K562 (cell line): ENCODE results near the gene CAMSAP2. TPM values are rescaled to one million over a fixed set of nuclear protein-coding genes. Genes with fewer than 3 reads are reported as not detected.
A peak's percentile ranks its signal among the peaks of the same experiment; 100 is the strongest.

Experiments used
- ATAC-seq: fragments of 200-7000 bp; cut with Tn5 transposase; 3 replicates; pipeline ENCODE4 v1.9.1; 2020; ENCODE audit warnings: moderate library complexity
- BruUV-seq: library from RNA; stranded (reverse); fragments of 400-500 nt; replicated peaks from 2 replicates; lab custom pipeline; 2021; lab: Mats Ljungman, UMichigan
- CTCF ChIA-PET: fragments of 300-600 bp; formaldehyde crosslinking; extraction: SDS; loops from one replicate; lab custom pipeline; 2021; ENCODE audit warnings: low intra/inter-chr PET ratio; lab: Yijun Ruan, JAX
- POLR2A ChIA-PET: fragments of 300-600, 350-650 bp; sonication (Branson Sonifier 250); formaldehyde crosslinking; extraction: SDS; loops from one replicate; lab custom pipeline; 2021; ENCODE audit warnings: antibody characterized with exemption, inconsistent platforms; lab: Yijun Ruan, JAX
- DNase-seq, 4 experiments: peaks; one replicate each; pipeline versions ENCODE4 v3.0.0 to v3.0.0-alpha.2; 2011 to 2018; ENCODE audit warnings: low spot score in 3 of 4, mixed read lengths in 3 of 4; ENCODE audit errors: extremely low read depth in 1 of 4
- FAIRE-seq: peaks from 2 replicates; lab custom pipeline; 2011; peaks lifted over from hg19 to GRCh38; lab: Jason Lieb, UNC
- H2AFZ ChIP-seq: 2 replicates; pipeline ENCODE4 v1.6.0; 2011; ENCODE audit warnings: low read depth, low read length, control low read depth, inconsistent platforms
- H3K27ac ChIP-seq: fragments of 200-600 bp; 3 replicates; pipeline ENCODE4 v1.8.0; 2011; ENCODE audit warnings: low read depth, mild to moderate bottlenecking, control low read depth, inconsistent platforms, low read length, moderate library complexity, mixed read lengths; ENCODE audit errors: extremely low read depth
- H3K27me3 ChIP-seq, 2 experiments: fragments of 300-600 bp in 1 of 2; 2 replicates in 1 of 2; 3 replicates in 1 of 2; pipeline versions ENCODE4 v1.6.0 to v1.8.0; 2011; ENCODE audit warnings: inconsistent platforms in 2 of 2, low read length in 2 of 2, mild to moderate bottlenecking in 1 of 2, mixed read lengths in 1 of 2, moderate library complexity in 1 of 2; ENCODE audit not compliant: control insufficient read depth in 2 of 2, insufficient read depth in 2 of 2
- H3K36me3 ChIP-seq: fragments of 300-600 bp; 3 replicates; pipeline ENCODE4 v1.8.0; 2011; ENCODE audit warnings: mild to moderate bottlenecking, low read length, inconsistent platforms; ENCODE audit not compliant: control insufficient read depth, insufficient read depth
- H3K4me1 ChIP-seq, 2 experiments: fragments of 200-600 bp in 1 of 2; replicated peaks in 1 of 2; 2 replicates in 1 of 2; 3 replicates in 1 of 2; pipeline versions ENCODE4 v1.5.1 to v1.8.0; 2011; ENCODE audit warnings: inconsistent platforms in 2 of 2, low read length in 2 of 2, mild to moderate bottlenecking in 1 of 2, mixed read lengths in 1 of 2, moderate library complexity in 1 of 2; ENCODE audit not compliant: control insufficient read depth in 2 of 2, insufficient read depth in 2 of 2
- H3K4me2 ChIP-seq: 2 replicates; pipeline ENCODE4 v1.6.1; 2011; ENCODE audit warnings: low read length, control low read depth, inconsistent platforms, mixed read lengths; ENCODE audit not compliant: insufficient read depth
- H3K4me3 ChIP-seq: fragments of 200-600 bp; sonication (generic), shearing (Covaris generic); 2 replicates; pipeline ENCODE4 v1.5.1; 2016; ENCODE audit warnings: control low read depth, inconsistent platforms
- H3K79me2 ChIP-seq: fragments of 200-600 bp; 3 replicates; pipeline ENCODE4 v1.8.0; 2011; ENCODE audit warnings: low read length, inconsistent platforms; ENCODE audit not compliant: control insufficient read depth, insufficient read depth
- H3K9ac ChIP-seq, 2 experiments: 2 replicates each; pipeline versions ENCODE4 v1.6.0 to v1.6.1; 2011; ENCODE audit warnings: low read depth in 2 of 2, low read length in 2 of 2, control low read depth in 1 of 2, inconsistent platforms in 1 of 2, mild to moderate bottlenecking in 1 of 2, mixed read lengths in 1 of 2; ENCODE audit not compliant: insufficient read depth in 1 of 2
- H3K9me1 ChIP-seq: one replicate; pipeline ENCODE4 v1.6.0; 2011; ENCODE audit warnings: inconsistent platforms, mild to moderate bottlenecking, low read length, moderate library complexity; ENCODE audit not compliant: control insufficient read depth, insufficient read depth
- H3K9me3 ChIP-seq: replicated peaks from 2 replicates; pipeline ENCODE4 v1.5.1; 2011; ENCODE audit warnings: low read depth, low read length, inconsistent platforms; ENCODE audit not compliant: control insufficient read depth, insufficient read depth
- H4K20me1 ChIP-seq: replicated peaks from 2 replicates; pipeline ENCODE4 v1.6.1; 2011; ENCODE audit warnings: low read length, inconsistent platforms, mixed read lengths; ENCODE audit not compliant: control insufficient read depth, insufficient read depth
- BCOR ChIP-seq: fragments of 450-650 bp; IDR thresholded peaks from 2 replicates; pipeline ENCODE4 v1.6.1; 2016
- ESRRB ChIP-seq: fragments of 250-450 bp; sonication (Bioruptor Pico); IDR thresholded peaks from 2 replicates; pipeline ENCODE4 v1.5.0; 2020; ENCODE audit warnings: mild to moderate bottlenecking, moderate library complexity, borderline replicate concordance
- MED1 ChIP-seq: sonication (generic); formaldehyde crosslinking; IDR thresholded peaks from 2 replicates; pipeline ENCODE4 v1.8.1; 2023; ENCODE audit warnings: missing genetic modification reagents, borderline replicate concordance
- NCOA2 ChIP-seq, 2 experiments: fragments of 450-650 bp; IDR thresholded peaks; 2 replicates each; pipeline ENCODE4 v1.6.1; 2018; ENCODE audit warnings: mild to moderate bottlenecking in 2 of 2, moderate library complexity in 1 of 2; ENCODE audit not compliant: partially characterized antibody in 2 of 2
- PHB2 ChIP-seq: fragments of 450-650 bp; IDR thresholded peaks from 2 replicates; pipeline ENCODE4 v1.6.1; 2017; ENCODE audit warnings: low read depth
- RNF2 ChIP-seq: sonication (generic); IDR thresholded peaks from 2 replicates; pipeline ENCODE4 v1.6.1; 2016
- ZNF282 ChIP-seq: sonication (generic); formaldehyde crosslinking; IDR thresholded peaks from 2 replicates; pipeline ENCODE4 v1.8.1; 2023; ENCODE audit warnings: missing genetic modification reagents
- ZNF507 ChIP-seq: conservative IDR thresholded peaks from 2 replicates; pipeline ENCODE4 v1.6.1; 2017; ENCODE audit warnings: missing genetic modification characterization, missing compliant biosample characterization
- WGBS: fragments of 100-300 bp; shearing (Covaris generic); methylation state at CpG from one replicate; pipeline ENCODE4 v1.1.6; 2016; ENCODE audit warnings: low coverage, mixed read lengths; ENCODE audit not compliant: insufficient coverage; ENCODE audit errors: missing lambda C conversion rate; 5-methylcytosine and 5-hydroxymethylcytosine counted together
- in situ Hi-C: fragments of 300-500 bp; cut with MboI; formaldehyde crosslinking; loops from 4 replicates; pipeline ENCODE4 v1.15.0; 2018; ENCODE audit warnings: inconsistent platforms, mixed read lengths
- intact Hi-C: fragments of 100-400 bp; cut with micrococcal nuclease; formaldehyde crosslinking; loops from 2 replicates; pipeline ENCODE4 v1.14.2; 2022
- polyA plus RNA-seq, 8 experiments: library from polyadenylated mRNA; depleted of rRNA in 4 of 8; stranded (reverse) in 5 of 8; unstranded in 3 of 8; fragments of >200 nt; fragmentation: Nextera tagmentation in 2 of 8; fragmentation: Illumina TruSeq in 1 of 8; extraction: Ambion mirVana in 2 of 8; extraction: Trizol in 1 of 8; gene quantifications; 2 replicates each; pipeline versions ENCODE4 v1.2.1 to v1.2.3, GENCODE V29; 2011 to 2014; ENCODE audit warnings: inconsistent platforms in 1 of 8, missing spikeins in 1 of 8
- total RNA-seq, 7 experiments: library from RNA; depleted of rRNA in 6 of 7; stranded (reverse); fragments of >200 nt in 6 of 7; fragmentation: Illumina TruSeq in 2 of 7; extraction: Trizol in 2 of 7; gene quantifications; 2 replicates each; pipeline versions ENCODE4 v1.2.1 to v1.2.3, GENCODE V29; 2011 to 2021; ENCODE audit warnings: low replicate concordance in 1 of 7
- TF ChIP-seq, protein P1 (sequence below): fragments of 250-450 bp; sonication (Bioruptor Pico); IDR thresholded peaks from 2 replicates; pipeline ENCODE4 v1.5.0; 2021

CAMSAP2 gene
- total and polyA plus RNA-seq, 9 of the 15 experiments (the other 6 are each of a cell fraction or from before 2014, with no cell fraction given), result 1.4 to 7.5 (median 2.7) TPM

DNA sequence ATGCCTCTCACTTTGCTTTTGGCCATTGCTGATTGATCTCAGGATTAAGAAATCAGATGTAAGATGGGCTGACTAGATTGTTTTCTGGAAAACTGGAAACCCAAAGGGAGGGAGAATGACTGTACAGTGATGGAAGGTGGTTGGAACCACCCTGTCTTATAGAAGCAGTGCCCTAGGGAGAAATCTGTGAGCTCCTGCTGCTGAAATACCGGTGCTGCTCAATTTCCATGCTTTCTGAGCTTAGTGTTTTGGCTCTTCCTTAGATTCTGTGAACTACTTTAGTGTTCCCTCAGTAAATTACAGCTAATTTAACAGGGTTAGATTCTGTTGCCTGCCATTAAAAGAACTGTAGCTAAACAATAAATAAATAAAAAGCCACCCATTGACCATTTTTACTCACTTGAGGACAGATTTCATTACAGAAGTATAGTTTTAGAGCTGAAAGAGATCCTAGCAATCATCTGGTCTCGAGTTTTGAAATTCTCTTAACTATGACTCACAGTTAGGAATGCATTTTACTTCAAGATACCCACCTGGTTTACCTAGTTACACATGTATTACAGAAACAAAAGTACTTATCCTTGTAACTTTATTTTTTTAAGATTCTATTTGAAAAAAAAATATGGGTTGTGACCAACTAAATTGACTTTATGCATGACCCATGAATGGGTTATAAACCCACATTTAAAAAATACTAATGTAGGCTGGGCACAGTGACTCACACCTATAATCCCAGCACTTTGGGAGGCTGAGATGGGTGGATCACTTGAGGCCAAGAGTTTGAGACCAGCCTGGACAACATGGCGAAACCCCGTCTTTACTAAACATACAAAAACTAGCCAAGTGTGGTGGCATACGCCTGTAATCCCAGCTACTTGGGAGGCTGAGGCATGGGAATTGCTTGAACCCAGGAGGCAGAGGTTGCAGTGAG is 33.2 kb downstream of the CAMSAP2 start:
- DNase-seq (no peak), ATAC-seq (no peak), FAIRE-seq (no peak)
- CTCF ChIA-PET, result no interaction called here
- WGBS, result 69% methylated on average over 5 of the region's 5 CpGs
- Histone ChIP-seq H3K27ac (no peak overlapping the region), H3K4me3 (no peak overlapping the region), H3K9me1 (no peaks in the 10 kb centered on the region), H3K9ac (no peak overlapping the region), H3K27me3 (no peaks in the 10 kb centered on the region), H3K79me2 (no peaks in the 10 kb centered on the region), H4K20me1 (no peaks in the 10 kb centered on the region), H3K36me3 (no peaks in the 10 kb centered on the region), H2AFZ (0 out of 2 replicates have a peak overlapping the region, but pooled peaks have one; percentile 8), H3K4me2 (no peak overlapping the region), H3K4me1 (peaks cover 0 to 3% of the 10 kb centered on the region in 2 experiments; a peak in 2 of 5 replicates), H3K9me3 (no peaks in the 10 kb centered on the region)
- no TSS peak for BruUV-seq
- in situ Hi-C loops (no loop called here), intact Hi-C loops (no loop called here)
- POLR2A ChIA-PET, result interaction anchor here (0.6 to 1.7 kb wide), 3 partner anchors 9 to 30 kb away, joined by 3 to 4 read pairs (median 4); no protein-coding TSS in a partner anchor
- TF ChIP-seq ZNF282 (CRISPR knock-in tag), result no peak
- no peak for TF ChIP-seq NCOA2 (IDR thresholded peaks at IDR 0.05; ENCODE audit: partially characterized antibody in 2 of 2)
- TF ChIP-seq RNF2, result no peak
- no peak for TF ChIP-seq PHB2
- peak; percentile 22; the same call in 1 of the 2 replicates for TF ChIP-seq ZNF507 (tag)
- TF ChIP-seq, protein P1, sequence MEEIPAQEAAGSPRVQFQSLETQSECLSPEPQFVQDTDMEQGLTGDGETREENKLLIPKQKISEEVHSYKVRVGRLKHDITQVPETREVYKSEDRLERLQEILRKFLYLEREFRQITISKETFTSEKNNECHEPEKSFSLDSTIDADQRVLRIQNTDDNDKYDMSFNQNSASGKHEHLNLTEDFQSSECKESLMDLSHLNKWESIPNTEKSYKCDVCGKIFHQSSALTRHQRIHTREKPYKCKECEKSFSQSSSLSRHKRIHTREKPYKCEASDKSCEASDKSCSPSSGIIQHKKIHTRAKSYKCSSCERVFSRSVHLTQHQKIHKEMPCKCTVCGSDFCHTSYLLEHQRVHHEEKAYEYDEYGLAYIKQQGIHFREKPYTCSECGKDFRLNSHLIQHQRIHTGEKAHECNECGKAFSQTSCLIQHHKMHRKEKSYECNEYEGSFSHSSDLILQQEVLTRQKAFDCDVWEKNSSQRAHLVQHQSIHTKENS (CRISPR knock-in tag), result no peak
- TF ChIP-seq MED1 (CRISPR knock-in tag), result no peak
- TF ChIP-seq ESRRB (CRISPR knock-in tag), result no peak
- TF ChIP-seq BCOR, result no peak
